ENCODE results near the gene SMIM7.

Gene SMIM7

DNA sequence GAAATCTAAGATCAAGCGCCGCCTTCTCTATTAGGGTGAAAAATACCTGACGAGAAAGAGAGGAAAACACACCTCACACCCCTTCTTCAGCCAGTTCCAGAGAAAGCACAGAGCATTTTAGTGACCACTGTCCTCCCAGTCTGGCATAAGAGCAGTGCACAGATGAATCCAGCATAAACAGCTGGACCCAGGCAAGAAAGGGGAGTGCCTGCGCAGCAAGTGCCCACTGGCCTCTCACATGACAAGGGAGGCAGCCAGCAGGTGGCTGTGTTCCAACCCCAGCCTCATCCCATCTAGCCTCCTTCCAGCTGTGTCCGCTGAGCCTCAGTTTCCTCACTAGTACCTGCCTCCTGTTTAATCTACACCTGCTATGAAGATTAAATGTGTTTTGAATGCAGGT lies 39.9 kb downstream of the SMIM7 start:
- no peak for DNase-seq

GRCh38 chr19:16619457-16619856 lies 40.5 kb downstream of the SMIM7 start:
- DNase-seq, result no peak

- DNase-seq, result no peak
Observed at GRCh38 chr19:16618248-16618647, 41.7 kb downstream of the SMIM7 start.

DNA sequence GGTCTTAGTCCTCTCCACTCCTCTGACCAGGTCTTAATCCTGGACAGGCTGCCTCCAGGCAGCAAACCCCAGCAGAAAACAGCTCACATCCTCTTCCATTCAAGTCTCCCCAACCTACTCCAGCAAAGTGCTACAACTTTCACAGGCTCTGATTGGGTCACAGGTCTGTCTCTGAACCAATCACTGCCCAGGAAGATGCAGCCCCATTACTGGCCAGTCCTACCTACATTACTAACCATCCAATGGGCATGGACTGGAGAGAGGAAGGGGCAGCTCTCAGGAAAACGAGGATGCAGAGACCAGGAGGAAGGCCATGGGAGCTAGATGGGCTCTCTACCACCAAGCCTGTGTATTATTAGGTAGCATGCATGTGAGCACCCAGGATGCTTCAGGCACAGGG lies 44.1 kb downstream of the SMIM7 start:
- DNase-seq, result no peak

- no peak for DNase-seq
Observed at GRCh38 chr19:16614941-16615340, 45.0 kb downstream of the SMIM7 start.

DNA sequence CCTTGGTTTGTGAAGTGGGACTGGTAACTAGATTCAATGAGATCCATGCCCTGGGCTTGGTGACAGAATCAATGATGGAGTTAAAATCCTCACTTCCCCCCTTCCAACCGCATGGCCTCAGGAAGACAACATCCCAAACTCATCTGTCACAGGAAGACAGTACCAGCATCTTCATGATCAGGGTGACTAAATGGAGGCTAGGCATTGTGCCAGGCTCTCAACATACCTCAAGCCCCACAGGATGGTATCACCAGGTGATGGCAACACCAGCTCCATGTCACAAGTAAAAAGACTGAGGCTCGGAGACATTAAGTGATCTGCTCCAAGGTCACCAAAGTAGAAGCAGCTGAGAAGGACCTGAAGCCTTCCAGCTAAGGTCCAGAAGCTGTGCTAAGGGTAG lies 46.1 kb downstream of the SMIM7 start:
- DNase-seq, result no peak

GRCh38 chr19:16612636-16613035 lies 47.3 kb downstream of the SMIM7 start:
- DNase-seq, result no peak

GRCh38 chr19:16611121-16611520 lies 48.8 kb downstream of the SMIM7 start:
- DNase-seq, result no peak

DNA sequence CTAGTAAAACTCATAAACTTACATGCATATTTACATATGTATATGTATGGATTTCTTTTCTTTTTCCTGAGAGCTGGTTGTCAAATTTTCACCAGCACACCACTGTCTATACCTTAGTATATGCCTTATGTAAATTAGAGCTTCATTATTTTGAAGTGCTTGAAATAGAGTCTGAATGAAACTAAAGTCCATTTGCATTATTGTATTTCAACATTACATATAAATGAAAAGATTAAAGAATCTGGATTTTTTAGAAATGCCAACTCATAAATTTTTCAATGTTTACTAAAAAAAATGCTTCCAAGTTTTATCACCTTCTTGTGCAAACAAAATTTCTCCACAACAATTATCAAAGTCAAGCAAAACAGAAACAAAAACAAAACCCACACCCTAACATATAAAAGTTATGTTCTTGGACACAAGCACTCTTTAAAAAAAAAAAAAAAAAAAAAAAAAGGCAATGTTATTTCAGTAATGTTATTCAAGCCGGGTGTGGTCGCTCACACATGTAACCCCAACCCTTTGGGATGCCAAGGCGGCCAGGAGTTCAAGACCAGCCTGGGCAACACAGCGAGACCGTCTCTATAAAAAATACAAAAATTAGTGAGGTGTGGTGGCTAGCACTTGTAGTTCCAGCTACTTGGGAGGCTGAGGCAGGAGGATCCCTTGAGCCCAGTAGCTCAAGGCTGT lies 50.3 kb downstream of the SMIM7 start:
- no peak for DNase-seq

GRCh38 chr19:16608290-16608739 lies 51.6 kb downstream of the SMIM7 start:
- no peak for DNase-seq

DNA sequence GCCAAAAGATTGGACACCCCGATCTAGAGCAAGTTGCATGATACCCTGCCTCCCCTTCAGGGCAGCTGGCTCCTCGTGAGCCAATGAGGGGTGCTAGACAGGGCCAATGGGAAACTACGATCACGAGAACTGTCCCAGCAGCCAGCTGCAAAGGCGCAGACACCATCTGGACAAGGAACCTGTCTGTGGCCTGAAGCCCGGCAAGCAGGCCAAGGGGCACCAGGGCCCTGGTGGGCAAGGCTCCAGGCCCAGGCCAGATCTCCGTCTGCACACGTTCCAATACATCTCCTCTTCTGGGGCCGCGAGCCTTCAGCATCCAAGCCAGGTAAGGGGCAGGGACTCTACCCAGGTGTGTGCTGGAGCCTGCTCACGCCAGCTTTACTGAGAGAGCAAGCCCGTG lies 52.1 kb downstream of the SMIM7 start:
- DNase-seq, result no peak

- DNase-seq, result no peak
Observed at GRCh38 chr19:16605553-16605994, 54.4 kb downstream of the SMIM7 start.

DNA sequence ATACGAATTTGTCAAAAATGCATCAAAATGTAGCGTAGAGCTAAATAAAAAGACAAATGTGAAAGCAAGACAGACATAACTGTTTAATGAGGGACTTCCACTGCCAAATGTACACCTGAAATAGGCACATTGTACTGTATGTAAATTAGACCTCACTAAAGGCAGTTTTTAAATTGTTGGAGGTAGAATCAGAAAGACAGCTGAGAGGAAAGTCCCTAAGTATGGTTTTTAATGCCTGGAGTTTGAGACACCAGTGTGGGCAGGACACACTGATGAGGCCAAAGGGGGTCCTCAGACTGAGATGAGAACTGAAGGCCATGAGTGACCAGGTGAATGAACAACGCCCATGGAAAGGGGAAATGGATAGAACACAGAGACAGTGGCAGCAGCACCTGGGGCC lies 54.8 kb downstream of the SMIM7 start:
- no peak for DNase-seq

DNA sequence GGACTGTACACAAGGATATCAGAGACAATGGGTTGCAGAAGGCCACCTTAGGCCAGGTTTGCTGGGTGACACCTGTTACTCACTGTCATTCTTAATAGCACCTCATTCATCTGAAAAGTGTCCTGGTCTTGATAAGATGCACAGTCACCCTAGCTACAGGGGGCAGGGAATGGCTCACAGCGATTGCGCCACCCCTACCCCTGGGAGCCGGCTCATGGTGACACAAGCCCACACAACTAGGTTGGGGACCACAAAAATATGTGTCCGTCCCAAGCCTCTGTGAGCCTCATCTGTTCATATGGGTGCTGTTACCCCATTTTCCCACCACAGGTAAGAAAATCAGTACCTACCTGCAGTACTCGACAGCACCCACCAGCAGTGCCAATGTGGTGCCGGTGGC lies 55.3 kb downstream of the SMIM7 start:
- DNase-seq, result no peak

DNA sequence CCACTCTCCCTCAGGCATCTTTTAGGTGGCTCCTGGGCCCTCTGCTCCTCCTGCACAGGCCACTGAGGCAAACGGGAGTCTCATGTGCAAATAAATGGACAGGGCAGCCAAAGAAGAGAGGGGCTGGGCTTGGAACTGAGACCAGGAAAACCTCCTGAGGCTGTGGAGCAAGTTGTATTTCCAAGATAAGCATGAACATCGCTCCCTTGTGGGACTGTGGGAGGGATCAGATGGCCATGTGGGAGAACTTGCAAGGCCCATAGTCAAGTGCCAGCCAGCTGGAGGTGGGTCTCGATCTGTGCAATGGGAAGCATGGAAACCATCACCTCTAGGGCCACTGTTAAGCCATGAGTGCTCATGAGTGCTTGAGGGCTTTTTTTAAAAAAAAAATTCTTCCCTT lies 56.9 kb downstream of the SMIM7 start:
- no peak for DNase-seq

DNA sequence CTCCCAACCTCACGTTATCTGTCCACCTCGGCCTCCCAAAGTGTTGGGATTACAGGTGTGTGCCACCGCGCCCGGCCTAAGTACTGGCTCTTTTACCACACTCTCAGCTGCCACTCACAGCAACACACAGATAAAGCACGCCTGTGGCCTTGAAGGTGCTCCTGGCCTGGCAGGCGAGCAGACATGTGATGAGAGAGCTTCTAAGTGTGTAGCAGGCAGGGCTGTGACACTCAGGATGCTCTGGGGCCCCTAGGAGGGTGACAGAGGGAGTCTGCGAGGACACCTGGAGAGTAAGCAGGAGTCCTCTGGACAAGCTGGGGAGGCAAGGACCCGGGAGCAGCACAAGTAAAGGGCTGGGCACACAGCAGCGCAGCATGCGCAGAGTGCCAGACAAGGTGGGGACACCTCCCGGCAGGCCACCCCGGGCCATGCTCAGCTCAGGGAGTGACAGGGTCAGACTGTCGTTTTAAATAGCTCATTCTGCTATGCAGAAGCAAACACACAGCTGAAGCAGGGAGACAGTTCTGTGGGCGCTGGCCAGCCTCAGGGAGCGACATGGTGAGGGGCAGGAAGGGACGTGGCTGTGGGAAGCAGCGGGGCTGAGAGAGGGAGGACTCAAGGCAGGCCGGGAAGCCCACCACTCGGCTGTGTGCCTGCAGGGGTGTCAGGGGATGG lies 58.4 kb downstream of the SMIM7 start:
- no peak for DNase-seq

- DNase-seq, result no peak
Observed at GRCh38 chr19:16600824-16601223, 59.1 kb downstream of the SMIM7 start.

GRCh38 chr19:16599655-16600346 lies 60.1 kb downstream of the SMIM7 start:
- no peak for DNase-seq

GRCh38 chr19:16598848-16599247 lies 61.1 kb downstream of the SMIM7 start:
- no peak for DNase-seq

GRCh38 chr19:16596399-16596798 lies 63.5 kb downstream of the SMIM7 start:
- DNase-seq, result no peak
